GM12878 (cell line): ENCODE measurements around the gene WDR53. TPM values are rescaled to one million over a fixed set of nuclear protein-coding genes. Genes with fewer than 3 reads are reported as not detected.

Experiments
- ATAC-seq: fragments of 200-7000 bp; cut with Tn5 transposase; 3 replicates; pipeline ENCODE4 v1.9.1; 2020; ENCODE audit warnings: mild to moderate bottlenecking, moderate library complexity
- BruUV-seq: library from RNA; stranded (reverse); fragments of 400-500 nt; replicated peaks from 2 replicates; lab custom pipeline; 2021; lab: Mats Ljungman, UMichigan
- CTCF ChIA-PET: fragments of 300-600 bp; sonication (Branson Sonifier 250); formaldehyde crosslinking; extraction: SDS; loops from one replicate; lab custom pipeline; 2021; ENCODE audit warnings: inconsistent platforms; lab: Yijun Ruan, JAX
- POLR2A ChIA-PET: fragments of 350-600 bp; formaldehyde crosslinking; extraction: SDS; loops from one replicate; lab custom pipeline; 2021; ENCODE audit warnings: inconsistent platforms; lab: Charles Lee
- RAD21 ChIA-PET: fragments of 300-600 bp; sonication (Branson Sonifier 250); formaldehyde crosslinking; loops from one replicate; lab custom pipeline; 2023; ENCODE audit warnings: antibody characterized with exemption; ENCODE audit not compliant: unreplicated experiment; lab: Charles Lee
- SMC1A ChIA-PET: fragments of 300-600 bp; sonication (Branson Sonifier 250); formaldehyde crosslinking; loops from one replicate; lab custom pipeline; 2023; ENCODE audit not compliant: unreplicated experiment, uncharacterized antibody; lab: Charles Lee
- DNase-seq: peaks from one replicate; pipeline ENCODE4 v3.0.0-alpha.2; 2011; ENCODE audit warnings: low read depth, low spot score
- FAIRE-seq: peaks from 3 replicates; lab custom pipeline; 2011; peaks lifted over from hg19 to GRCh38; lab: Jason Lieb, UNC
- H2AFZ ChIP-seq: 2 replicates; pipeline ENCODE4 v1.6.0; 2011; ENCODE audit warnings: low read depth, low read length, control low read depth; ENCODE audit not compliant: control insufficient read depth
- H3K27ac ChIP-seq: 2 replicates; pipeline ENCODE4 v1.5.1; 2011; ENCODE audit warnings: control low read depth; ENCODE audit not compliant: control insufficient read depth, insufficient read depth
- H3K27me3 ChIP-seq, 2 experiments: replicated peaks in 1 of 2; 2 replicates each; pipeline versions ENCODE4 v1.6.0 to v1.6.1; 2011; ENCODE audit warnings: low read length in 1 of 2; ENCODE audit not compliant: control insufficient read depth in 2 of 2, insufficient read depth in 2 of 2
- H3K36me3 ChIP-seq, 2 experiments: 2 replicates each; pipeline ENCODE4 v1.5.1; 2011; ENCODE audit warnings: low read length in 1 of 2; ENCODE audit not compliant: control insufficient read depth in 2 of 2, insufficient read depth in 2 of 2
- H3K4me1 ChIP-seq: 2 replicates; pipeline ENCODE4 v1.6.1; 2011; ENCODE audit warnings: mild to moderate bottlenecking, low read length, moderate library complexity, mixed read lengths; ENCODE audit not compliant: control insufficient read depth, insufficient read depth
- H3K4me2 ChIP-seq: 2 replicates; pipeline ENCODE4 v1.6.0; 2011; ENCODE audit warnings: control low read depth; ENCODE audit not compliant: control insufficient read depth, insufficient read depth
- H3K4me3 ChIP-seq: fragments of 200-600 bp; sonication (generic); 2 replicates; pipeline ENCODE4 v1.5.1; 2016
- H3K79me2 ChIP-seq: 2 replicates; pipeline ENCODE4 v1.6.0; 2011; ENCODE audit warnings: low read length; ENCODE audit not compliant: control insufficient read depth, insufficient read depth
- H3K9ac ChIP-seq: 2 replicates; pipeline ENCODE4 v1.8.0; 2011; ENCODE audit warnings: low read length, control low read depth, mixed read lengths; ENCODE audit not compliant: control insufficient read depth, insufficient read depth
- H3K9me3 ChIP-seq: replicated peaks from 3 replicates; pipeline ENCODE4 v1.5.1; 2011; ENCODE audit warnings: mild to moderate bottlenecking, low read length; ENCODE audit not compliant: control insufficient read depth, insufficient read depth
- H4K20me1 ChIP-seq: 2 replicates; pipeline ENCODE4 v1.6.0; 2011; ENCODE audit not compliant: control insufficient read depth, insufficient read depth
- CEBPB ChIP-seq, 2 experiments: fragments of 150-350 bp in 1 of 2; IDR thresholded peaks; 2 replicates each; pipeline ENCODE4 v1.6.1; 2012 to 2014; ENCODE audit warnings: low read depth in 2 of 2, low read length in 2 of 2, borderline replicate concordance in 1 of 2, inconsistent platforms in 1 of 2
- CHD4 ChIP-seq: fragments of 200-600 bp; sonication (generic); IDR thresholded peaks from 2 replicates; pipeline ENCODE4 v1.6.1; 2016; ENCODE audit warnings: mild to moderate bottlenecking
- FOXM1 ChIP-seq: IDR thresholded peaks from 2 replicates; pipeline ENCODE4 v1.6.1; 2012; ENCODE audit warnings: low read depth, mild to moderate bottlenecking, inconsistent platforms, low read length, moderate library complexity
- HDGF ChIP-seq: fragments of 450-650 bp; IDR thresholded peaks from 2 replicates; pipeline ENCODE4 v1.6.1; 2016; ENCODE audit warnings: antibody characterized with exemption
- MYC ChIP-seq: IDR thresholded peaks from 2 replicates; pipeline ENCODE4 v1.6.1; 2011; ENCODE audit warnings: mild to moderate bottlenecking, low read length, moderate library complexity, inconsistent platforms; ENCODE audit not compliant: insufficient read depth, insufficient replicate concordance, insufficient read length, severe bottlenecking
- RBBP5 ChIP-seq: fragments of 200-600 bp; sonication (generic); conservative IDR thresholded peaks from 2 replicates; pipeline ENCODE4 v1.6.1; 2016
- RCOR1 ChIP-seq: conservative IDR thresholded peaks from 2 replicates; pipeline ENCODE4 v1.6.1; 2012; ENCODE audit warnings: low read depth, low read length, improper control_type of control experiment
- TCF3 ChIP-seq: IDR thresholded peaks from 2 replicates; pipeline ENCODE4 v1.6.1; 2012; ENCODE audit warnings: low read depth, mild to moderate bottlenecking, low read length, borderline replicate concordance; ENCODE audit not compliant: insufficient read depth
- ZNF622 ChIP-seq: fragments of 450-650 bp; IDR thresholded peaks from 2 replicates; pipeline ENCODE4 v1.6.1; 2017; ENCODE audit warnings: mild to moderate bottlenecking, inconsistent platforms
- WGBS: methylation state at CpG from one replicate; pipeline ENCODE4 v1.1.6; 2016; ENCODE audit warnings: low lambda C conversion rate; ENCODE audit not compliant: insufficient replicate concordance, insufficient coverage; ENCODE audit errors: missing lambda C conversion rate; 5-methylcytosine and 5-hydroxymethylcytosine counted together
- in situ Hi-C: fragments of 300-500 bp; cut with MboI; formaldehyde crosslinking; loops from 9 replicates; pipeline ENCODE4 v1.14.3; 2018; ENCODE audit warnings: mixed read lengths
- intact Hi-C: fragments of 100-400 bp; cut with micrococcal nuclease; formaldehyde crosslinking; loops from one replicate; pipeline ENCODE4 v1.14.2; 2022; ENCODE audit not compliant: unreplicated experiment
- polyA plus RNA-seq, 11 experiments: library from polyadenylated mRNA; depleted of rRNA in 4 of 11; unstranded in 6 of 11; stranded (reverse) in 5 of 11; fragments of >200 nt; fragmentation: Nextera tagmentation in 4 of 11; fragmentation: Illumina TruSeq in 1 of 11; extraction: Ambion mirVana in 4 of 11; extraction: Trizol in 1 of 11; gene quantifications; 1 replicate in 1 of 11; 2 replicates in 10 of 11; pipeline versions ENCODE4 v1.2.1 to v1.2.3, GENCODE V29; 2011 to 2016; ENCODE audit warnings: inconsistent platforms in 2 of 11, missing spikeins in 2 of 11, low read depth in 1 of 11
- total RNA-seq, 4 experiments: library from RNA; depleted of rRNA in 3 of 4; stranded (reverse); fragments of >200 nt in 3 of 4; fragmentation: Illumina TruSeq in 1 of 4; extraction: Trizol in 1 of 4; gene quantifications; 2 replicates each; pipeline versions ENCODE4 v1.2.1 to v1.2.3, GENCODE V29; 2013 to 2021
- TF ChIP-seq, protein P1 (sequence below): IDR thresholded peaks from 2 replicates; pipeline ENCODE4 v1.6.1; 2012; ENCODE audit warnings: mild to moderate bottlenecking, low read depth, low read length
- TF ChIP-seq, protein P2 (sequence below): IDR thresholded peaks from 2 replicates; pipeline ENCODE4 v1.6.1; 2011; ENCODE audit warnings: mild to moderate bottlenecking, low read depth, low read length, moderate library complexity; ENCODE audit not compliant: insufficient replicate concordance

The WDR53 gene
- total and polyA plus RNA-seq, 10 of the 15 experiments (the other 5 are each of a cell fraction or from before 2014, with no cell fraction given): 7.7 to 20.3 (median 15.7) TPM

DNA sequence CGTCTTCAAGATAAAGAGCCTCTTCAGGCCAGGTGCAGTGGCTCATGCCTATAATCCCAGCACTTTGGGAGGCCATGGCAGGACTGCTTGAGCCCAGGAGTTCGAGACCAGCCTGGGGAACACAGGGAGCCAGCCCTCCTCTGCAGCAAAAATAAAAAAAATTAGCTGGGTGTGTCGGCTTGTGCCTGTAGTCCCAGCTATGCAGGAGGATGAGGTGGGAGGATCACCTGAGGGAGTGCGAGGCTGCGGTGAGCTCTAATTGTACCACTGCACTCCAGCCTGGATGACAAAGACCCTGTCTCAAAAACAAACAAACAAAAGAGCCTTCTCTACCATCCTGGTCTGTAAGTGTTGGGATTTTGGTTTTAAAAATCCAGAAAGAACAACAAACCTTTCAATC, 11.1 kb downstream of the WDR53 start:
- no peaks in the 10 kb centered on the region for H3K9me3 ChIP-seq
- H2AFZ ChIP-seq: no peak overlapping the region
- ChIA-PET RAD21 (no interaction called here), SMC1A (interaction anchor here (1.6 kb wide), 1 partner anchor 19 kb away, joined by 3 read pairs; no protein-coding TSS in a partner anchor), POLR2A (no interaction called here), CTCF (interaction anchor here (2.1 to 2.6 kb wide), 2 partner anchors 18 to 34 kb away, joined by 4 to 8 read pairs; no protein-coding TSS in a partner anchor)
- ATAC-seq (no peak), FAIRE-seq (no peak), DNase-seq (no peak)
- no TSS peak for BruUV-seq
- no peak overlapping the region for H3K4me3 ChIP-seq
- intact Hi-C loops: no loop called here
- in situ Hi-C loops: no loop called here
- no peaks in the 10 kb centered on the region for H4K20me1 ChIP-seq
- H3K79me2 ChIP-seq: no peaks in the 10 kb centered on the region
- H3K27me3 ChIP-seq: no peaks in the 10 kb centered on the region
- no peaks in the 10 kb centered on the region; a peak in 1 of 4 replicates for H3K36me3 ChIP-seq
- H3K4me1 ChIP-seq: peaks cover 8% of the 10 kb centered on the region
- no peak overlapping the region for H3K4me2 ChIP-seq
- no peak overlapping the region for H3K27ac ChIP-seq
- no peak overlapping the region for H3K9ac ChIP-seq
- no peak for TF ChIP-seq ZNF622
- no peak for TF ChIP-seq RCOR1
- TF ChIP-seq HDGF: no peak
- TF ChIP-seq, protein P1, sequence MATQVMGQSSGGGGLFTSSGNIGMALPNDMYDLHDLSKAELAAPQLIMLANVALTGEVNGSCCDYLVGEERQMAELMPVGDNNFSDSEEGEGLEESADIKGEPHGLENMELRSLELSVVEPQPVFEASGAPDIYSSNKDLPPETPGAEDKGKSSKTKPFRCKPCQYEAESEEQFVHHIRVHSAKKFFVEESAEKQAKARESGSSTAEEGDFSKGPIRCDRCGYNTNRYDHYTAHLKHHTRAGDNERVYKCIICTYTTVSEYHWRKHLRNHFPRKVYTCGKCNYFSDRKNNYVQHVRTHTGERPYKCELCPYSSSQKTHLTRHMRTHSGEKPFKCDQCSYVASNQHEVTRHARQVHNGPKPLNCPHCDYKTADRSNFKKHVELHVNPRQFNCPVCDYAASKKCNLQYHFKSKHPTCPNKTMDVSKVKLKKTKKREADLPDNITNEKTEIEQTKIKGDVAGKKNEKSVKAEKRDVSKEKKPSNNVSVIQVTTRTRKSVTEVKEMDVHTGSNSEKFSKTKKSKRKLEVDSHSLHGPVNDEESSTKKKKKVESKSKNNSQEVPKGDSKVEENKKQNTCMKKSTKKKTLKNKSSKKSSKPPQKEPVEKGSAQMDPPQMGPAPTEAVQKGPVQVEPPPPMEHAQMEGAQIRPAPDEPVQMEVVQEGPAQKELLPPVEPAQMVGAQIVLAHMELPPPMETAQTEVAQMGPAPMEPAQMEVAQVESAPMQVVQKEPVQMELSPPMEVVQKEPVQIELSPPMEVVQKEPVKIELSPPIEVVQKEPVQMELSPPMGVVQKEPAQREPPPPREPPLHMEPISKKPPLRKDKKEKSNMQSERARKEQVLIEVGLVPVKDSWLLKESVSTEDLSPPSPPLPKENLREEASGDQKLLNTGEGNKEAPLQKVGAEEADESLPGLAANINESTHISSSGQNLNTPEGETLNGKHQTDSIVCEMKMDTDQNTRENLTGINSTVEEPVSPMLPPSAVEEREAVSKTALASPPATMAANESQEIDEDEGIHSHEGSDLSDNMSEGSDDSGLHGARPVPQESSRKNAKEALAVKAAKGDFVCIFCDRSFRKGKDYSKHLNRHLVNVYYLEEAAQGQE: no peak
- TF ChIP-seq MYC: no peak
- no peak for TF ChIP-seq RBBP5
- no peak for TF ChIP-seq CEBPB (IDR thresholded peaks at IDR 0.05; ENCODE audit: borderline replicate concordance in 1 of 2, low read depth in 2 of 2, low read length in 2 of 2)
- no peak for TF ChIP-seq CHD4
- TF ChIP-seq, protein P2, sequence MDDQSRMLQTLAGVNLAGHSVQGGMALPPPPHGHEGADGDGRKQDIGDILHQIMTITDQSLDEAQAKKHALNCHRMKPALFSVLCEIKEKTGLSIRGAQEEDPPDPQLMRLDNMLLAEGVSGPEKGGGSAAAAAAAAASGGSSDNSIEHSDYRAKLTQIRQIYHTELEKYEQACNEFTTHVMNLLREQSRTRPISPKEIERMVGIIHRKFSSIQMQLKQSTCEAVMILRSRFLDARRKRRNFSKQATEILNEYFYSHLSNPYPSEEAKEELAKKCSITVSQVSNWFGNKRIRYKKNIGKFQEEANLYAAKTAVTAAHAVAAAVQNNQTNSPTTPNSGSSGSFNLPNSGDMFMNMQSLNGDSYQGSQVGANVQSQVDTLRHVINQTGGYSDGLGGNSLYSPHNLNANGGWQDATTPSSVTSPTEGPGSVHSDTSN: no peak
- no peak for TF ChIP-seq FOXM1
- no peak for TF ChIP-seq TCF3
- TF ChIP-seq, all 136 proteins: peak for 0
- WGBS: 81% methylated on average over 5 of the region's 5 CpGs
